Right lobe of liver (tissue), 4 donors: Measurements from ENCODE around the gene PKIG.

Experiments used
- CTCF ChIP-seq, 4 donors: fragments of 200-600 bp in 3 of 4; fragments of 450-650 bp in 1 of 4; IDR thresholded peaks; one replicate each; pipeline versions ENCODE4 v1.5.1 to v1.8.0; 2016 to 2022; ENCODE audit warnings: antibody characterized with exemption in 4 of 4, mild to moderate bottlenecking in 2 of 4
- POLR2A ChIP-seq: fragments of 450-650 bp; IDR thresholded peaks from one replicate; pipeline ENCODE4 v1.6.1; 2017; ENCODE audit warnings: antibody characterized with exemption, mild to moderate bottlenecking
- donor health status: DM: no; HTN: no; CAD: no.
- donor health status: DM: no; HTN: no; CAD: no.
- donor health status: DM: no; HTN: yes; CAD: no.

GRCh38 chr20:44648579-44648978 is 66.2 kb downstream of the PKIG start:
- TF ChIP-seq CTCF (IDR thresholded peaks at IDR 0.05), result no peak
- no peak for TF ChIP-seq POLR2A
